ENCODE measurements around the gene LCORL. TPM values are rescaled to one million over a fixed set of nuclear protein-coding genes. Genes with fewer than 3 reads are reported as not detected.

Gene LCORL
- total RNA-seq, 1 donor from 2014 or later: 7.4 TPM

GRCh38 chr4:17930256-17930655 is 91.3 kb downstream of the LCORL start:
- Histone ChIP-seq H3K27me3 (ENCODE audit: control insufficient read depth, insufficient read depth, low read length) (no peaks in the 10 kb centered on the region), H3K36me3 (ENCODE audit: control insufficient read depth, insufficient read depth, low read length) (no peaks in the 10 kb centered on the region), H3K4me3 (ENCODE audit: low read depth, low read length) (no peak overlapping the region)
- DNase-seq (ENCODE audit: low read depth) (no peak), FAIRE-seq (no peak)
- TF ChIP-seq CTCF (IDR thresholded peaks at IDR 0.05; ENCODE audit: insufficient read depth, low read length, severe bottlenecking): no peak

GRCh38 chr4:17924189-17924588 is 97.4 kb downstream of the LCORL start:
- FAIRE-seq (no peak), DNase-seq (ENCODE audit: low read depth) (no peak)
- no peak overlapping the region for H3K4me3 ChIP-seq (ENCODE audit: low read depth, low read length)
- TF ChIP-seq CTCF (IDR thresholded peaks at IDR 0.05; ENCODE audit: insufficient read depth, low read length, severe bottlenecking): no peak
- no peaks in the 10 kb centered on the region for H3K27me3 ChIP-seq (ENCODE audit: control insufficient read depth, insufficient read depth, low read length)
- no peaks in the 10 kb centered on the region for H3K36me3 ChIP-seq (ENCODE audit: control insufficient read depth, insufficient read depth, low read length)

GRCh38 chr4:17921451-17921850 is 100.1 kb downstream of the LCORL start:
- DNase-seq (ENCODE audit: low read depth): no peak
- Histone ChIP-seq H3K4me3 (ENCODE audit: low read depth, low read length) (no peak overlapping the region), H3K27me3 (ENCODE audit: control insufficient read depth, insufficient read depth, low read length) (no peaks in the 10 kb centered on the region), H3K36me3 (ENCODE audit: control insufficient read depth, insufficient read depth, low read length) (no peaks in the 10 kb centered on the region)
- no peak for TF ChIP-seq CTCF (IDR thresholded peaks at IDR 0.05; ENCODE audit: insufficient read depth, low read length, severe bottlenecking)
- no peak for FAIRE-seq

- Histone ChIP-seq H3K27me3 (ENCODE audit: control insufficient read depth, insufficient read depth, low read length) (no peaks in the 10 kb centered on the region), H3K4me3 (ENCODE audit: low read depth, low read length) (no peak overlapping the region), H3K36me3 (ENCODE audit: control insufficient read depth, insufficient read depth, low read length) (no peaks in the 10 kb centered on the region)
- DNase-seq (ENCODE audit: low read depth): no peak
- no peak for TF ChIP-seq CTCF (IDR thresholded peaks at IDR 0.05; ENCODE audit: insufficient read depth, low read length, severe bottlenecking)
- no peak for FAIRE-seq
These were observed 100.9 kb downstream of the LCORL start for GRCh38 chr4:17920681-17921080.

GRCh38 chr4:17915439-17915838 is 106.1 kb downstream of the LCORL start:
- Histone ChIP-seq H3K36me3 (ENCODE audit: control insufficient read depth, insufficient read depth, low read length) (no peaks in the 10 kb centered on the region), H3K27me3 (ENCODE audit: control insufficient read depth, insufficient read depth, low read length) (no peaks in the 10 kb centered on the region), H3K4me3 (ENCODE audit: low read depth, low read length) (no peak overlapping the region)
- FAIRE-seq (no peak), DNase-seq (ENCODE audit: low read depth) (no peak)
- TF ChIP-seq CTCF (IDR thresholded peaks at IDR 0.05; ENCODE audit: insufficient read depth, low read length, severe bottlenecking): no peak

GRCh38 chr4:17912011-17912410 is 109.5 kb downstream of the LCORL start:
- no peaks in the 10 kb centered on the region for H3K27me3 ChIP-seq (ENCODE audit: control insufficient read depth, insufficient read depth, low read length)
- H3K4me3 ChIP-seq (ENCODE audit: low read depth, low read length): no peak overlapping the region
- DNase-seq (ENCODE audit: low read depth): no peak
- FAIRE-seq: no peak
- TF ChIP-seq CTCF (IDR thresholded peaks at IDR 0.05; ENCODE audit: insufficient read depth, low read length, severe bottlenecking): no peak
- H3K36me3 ChIP-seq (ENCODE audit: control insufficient read depth, insufficient read depth, low read length): no peaks in the 10 kb centered on the region

All from bronchial epithelial cell (primary cell).